ENCODE measurements around the gene CACNA2D3.

Gene CACNA2D3

GRCh38 chr3:54949491-54950044 lies 827.2 kb downstream of the CACNA2D3 start:
- Histone ChIP-seq H3K4me2 (ENCODE audit: low read depth, low read length, poor library complexity, severe bottlenecking) (no peak overlapping the region), H3K27ac (ENCODE audit: low read depth, low read length) (no peak overlapping the region), H3K79me2 (ENCODE audit: insufficient read depth, low read length) (no peaks in the 10 kb centered on the region), H3F3A (ENCODE audit: insufficient read depth) (no peaks in the 10 kb centered on the region), H3K4me3 (ENCODE audit: insufficient read depth, low read length, poor library complexity, severe bottlenecking) (no peak overlapping the region), H2AFZ (ENCODE audit: low read depth, low read length, severe bottlenecking) (no peak overlapping the region), H3K9me3 (ENCODE audit: insufficient read depth, low read length) (no peaks in the 10 kb centered on the region), H4K20me1 (ENCODE audit: low read depth, low read length) (no peaks in the 10 kb centered on the region), H3K9me2 (replicated peaks; ENCODE audit: insufficient read depth, low read length) (no peaks in the 10 kb centered on the region), H3K36me3 (ENCODE audit: low read length) (no peaks in the 10 kb centered on the region), H3K9ac (ENCODE audit: low read length) (no peak overlapping the region), H3K27me3 (ENCODE audit: low read length) (no peaks in the 10 kb centered on the region)
- TF ChIP-seq EZH2phosphoT487 (conservative IDR thresholded peaks at IDR 0.05; ENCODE audit: low read length) (no peak), CTCF (IDR thresholded peaks at IDR 0.05; ENCODE audit: insufficient read depth, low read length, poor library complexity, severe bottlenecking) (no peak)

GRCh38 chr3:54950391-54951003 lies 828.1 kb downstream of the CACNA2D3 start:
- no peaks in the 10 kb centered on the region for H4K20me1 ChIP-seq (ENCODE audit: low read depth, low read length)
- H3K79me2 ChIP-seq (ENCODE audit: insufficient read depth, low read length) = no peaks in the 10 kb centered on the region
- H3K27ac ChIP-seq (ENCODE audit: low read depth, low read length) = no peak overlapping the region
- H3K4me2 ChIP-seq (ENCODE audit: low read depth, low read length, poor library complexity, severe bottlenecking) = no peak overlapping the region
- H3K9me2 ChIP-seq (replicated peaks; ENCODE audit: insufficient read depth, low read length) = no peaks in the 10 kb centered on the region
- no peak overlapping the region for H3K9ac ChIP-seq (ENCODE audit: low read length)
- H3K27me3 ChIP-seq (ENCODE audit: low read length) = no peaks in the 10 kb centered on the region
- H3F3A ChIP-seq (ENCODE audit: insufficient read depth) = no peaks in the 10 kb centered on the region
- no peaks in the 10 kb centered on the region for H3K9me3 ChIP-seq (ENCODE audit: insufficient read depth, low read length)
- H2AFZ ChIP-seq (ENCODE audit: low read depth, low read length, severe bottlenecking) = no peak overlapping the region
- H3K4me3 ChIP-seq (ENCODE audit: insufficient read depth, low read length, poor library complexity, severe bottlenecking) = no peak overlapping the region
- H3K36me3 ChIP-seq (ENCODE audit: low read length) = no peaks in the 10 kb centered on the region
- no peak for TF ChIP-seq EZH2phosphoT487 (conservative IDR thresholded peaks at IDR 0.05; ENCODE audit: low read length)
- TF ChIP-seq CTCF (IDR thresholded peaks at IDR 0.05; ENCODE audit: insufficient read depth, low read length, poor library complexity, severe bottlenecking) = no peak

GRCh38 chr3:54951405-54951804 lies 829.1 kb downstream of the CACNA2D3 start:
- H3K9ac ChIP-seq (ENCODE audit: low read length) = no peak overlapping the region
- no peak overlapping the region for H3K27ac ChIP-seq (ENCODE audit: low read depth, low read length)
- no peak overlapping the region for H2AFZ ChIP-seq (ENCODE audit: low read depth, low read length, severe bottlenecking)

More at GRCh38 chr3:54951405-54951804, 829.1 kb downstream of the CACNA2D3 start:
- TF ChIP-seq CTCF (IDR thresholded peaks at IDR 0.05; ENCODE audit: insufficient read depth, low read length, poor library complexity, severe bottlenecking) = no peak
- TF ChIP-seq EZH2phosphoT487 (conservative IDR thresholded peaks at IDR 0.05; ENCODE audit: low read length) = no peak
- Histone ChIP-seq H3K4me2 (ENCODE audit: low read depth, low read length, poor library complexity, severe bottlenecking) (no peak overlapping the region), H3K36me3 (ENCODE audit: low read length) (no peaks in the 10 kb centered on the region), H3K9me2 (replicated peaks; ENCODE audit: insufficient read depth, low read length) (no peaks in the 10 kb centered on the region), H3K4me3 (ENCODE audit: insufficient read depth, low read length, poor library complexity, severe bottlenecking) (no peak overlapping the region), H3K27me3 (ENCODE audit: low read length) (no peaks in the 10 kb centered on the region), H4K20me1 (ENCODE audit: low read depth, low read length) (no peaks in the 10 kb centered on the region), H3F3A (ENCODE audit: insufficient read depth) (no peaks in the 10 kb centered on the region), H3K79me2 (ENCODE audit: insufficient read depth, low read length) (no peaks in the 10 kb centered on the region), H3K9me3 (ENCODE audit: insufficient read depth, low read length) (no peaks in the 10 kb centered on the region)

All from SU-DHL-6 (cell line).